GM12878 (cell line): ENCODE data around the gene ST6GALNAC3. TPM values are rescaled to one million over a fixed set of nuclear protein-coding genes. Genes with fewer than 3 reads are reported as not detected.

Experiments
- BHLHE40 ChIP-seq, 2 experiments: fragments of 450-650 bp in 1 of 2; IDR thresholded peaks; 2 replicates each; pipeline ENCODE4 v1.6.1; 2011 to 2017; ENCODE audit warnings: low read depth in 2 of 2, borderline replicate concordance in 1 of 2, improper control_type of control experiment in 1 of 2, low read length in 1 of 2, mild to moderate bottlenecking in 1 of 2
- CBX3 ChIP-seq: fragments of 200-600 bp; sonication (generic); IDR thresholded peaks from 2 replicates; pipeline ENCODE4 v1.6.1; 2016; ENCODE audit warnings: low read depth, borderline replicate concordance
- IKZF1 ChIP-seq: fragments of 450-650 bp; conservative IDR thresholded peaks from 2 replicates; pipeline ENCODE4 v1.6.1; 2017; ENCODE audit warnings: antibody characterized with exemption, mild to moderate bottlenecking
- POLR2AphosphoS2 ChIP-seq: IDR thresholded peaks from 2 replicates; pipeline ENCODE4 v1.6.1; 2011; ENCODE audit warnings: low read depth, mild to moderate bottlenecking, low read length, improper control_type of control experiment, moderate library complexity
- RUNX3 ChIP-seq: IDR thresholded peaks from 2 replicates; pipeline ENCODE4 v1.6.1; 2012; ENCODE audit warnings: low read length, inconsistent platforms
- SMAD1 ChIP-seq: fragments of 450-650 bp; IDR thresholded peaks from 2 replicates; pipeline ENCODE4 v1.6.1; 2018; ENCODE audit warnings: mild to moderate bottlenecking, low read depth; ENCODE audit not compliant: partially characterized antibody
- SPI1 ChIP-seq: IDR thresholded peaks from 2 replicates; pipeline ENCODE4 v1.6.1; 2011; ENCODE audit warnings: low read depth, mild to moderate bottlenecking, low read length, moderate library complexity, borderline replicate concordance; ENCODE audit not compliant: insufficient read depth
- ZNF274 ChIP-seq: IDR thresholded peaks from one replicate; pipeline ENCODE4 v1.8.0; 2011; ENCODE audit not compliant: insufficient read length, insufficient read depth
- polyA plus RNA-seq, 11 experiments: library from polyadenylated mRNA; depleted of rRNA in 4 of 11; unstranded in 6 of 11; stranded (reverse) in 5 of 11; fragments of >200 nt; fragmentation: Nextera tagmentation in 4 of 11; fragmentation: Illumina TruSeq in 1 of 11; extraction: Ambion mirVana in 4 of 11; extraction: Trizol in 1 of 11; gene quantifications; 1 replicate in 1 of 11; 2 replicates in 10 of 11; pipeline versions ENCODE4 v1.2.1 to v1.2.3, GENCODE V29; 2011 to 2016; ENCODE audit warnings: inconsistent platforms in 2 of 11, missing spikeins in 2 of 11, low read depth in 1 of 11
- total RNA-seq, 4 experiments: library from RNA; depleted of rRNA in 3 of 4; stranded (reverse); fragments of >200 nt in 3 of 4; fragmentation: Illumina TruSeq in 1 of 4; extraction: Trizol in 1 of 4; gene quantifications; 2 replicates each; pipeline versions ENCODE4 v1.2.1 to v1.2.3, GENCODE V29; 2013 to 2021
- TF ChIP-seq, protein P1 (sequence below): fragments of 450-650 bp; IDR thresholded peaks from 2 replicates; pipeline ENCODE4 v1.6.1; 2017; ENCODE audit warnings: borderline replicate concordance
- TF ChIP-seq, protein P2 (sequence below): fragments of 150-350 bp; IDR thresholded peaks from 2 replicates; pipeline ENCODE4 v1.6.1; 2014; ENCODE audit warnings: mild to moderate bottlenecking, low read depth, low read length
- TF ChIP-seq, protein P3 (sequence below): IDR thresholded peaks from 2 replicates; pipeline ENCODE4 v1.6.1; 2012; ENCODE audit warnings: improper control_type of control experiment, low read depth, low read length; ENCODE audit not compliant: insufficient replicate concordance
- TF ChIP-seq, protein P4 (sequence below): fragments of 450-650 bp; IDR thresholded peaks from 2 replicates; pipeline ENCODE4 v1.6.1; 2017; ENCODE audit warnings: mild to moderate bottlenecking, moderate library complexity

Gene ST6GALNAC3
- total and polyA plus RNA-seq, 10 of the 15 experiments (the other 5 are each of a cell fraction or from before 2014, with no cell fraction given): 0.04 to 0.68 (median 0.18) TPM; not detected in 3

DNA sequence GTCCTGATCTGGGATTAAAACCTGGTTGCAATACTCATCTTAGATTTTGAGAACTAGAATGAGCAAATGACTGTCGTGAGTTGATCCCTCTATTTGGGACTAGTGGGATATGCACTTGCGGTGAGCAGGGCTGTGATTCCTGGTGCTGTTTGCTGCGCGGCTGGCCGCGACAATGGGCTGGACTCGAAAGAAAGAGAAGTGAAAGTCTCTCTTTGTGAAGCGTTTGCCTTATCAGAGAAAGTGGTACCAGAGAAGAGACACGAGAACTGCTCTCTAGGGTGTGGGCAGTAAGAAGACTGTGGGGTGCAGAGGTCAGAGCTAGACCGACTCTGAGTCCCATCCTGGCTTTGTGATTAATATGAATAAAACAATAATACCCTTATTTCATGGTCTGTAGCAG is 8.6 kb downstream of the ST6GALNAC3 start (continued):
- TF ChIP-seq, protein P1, sequence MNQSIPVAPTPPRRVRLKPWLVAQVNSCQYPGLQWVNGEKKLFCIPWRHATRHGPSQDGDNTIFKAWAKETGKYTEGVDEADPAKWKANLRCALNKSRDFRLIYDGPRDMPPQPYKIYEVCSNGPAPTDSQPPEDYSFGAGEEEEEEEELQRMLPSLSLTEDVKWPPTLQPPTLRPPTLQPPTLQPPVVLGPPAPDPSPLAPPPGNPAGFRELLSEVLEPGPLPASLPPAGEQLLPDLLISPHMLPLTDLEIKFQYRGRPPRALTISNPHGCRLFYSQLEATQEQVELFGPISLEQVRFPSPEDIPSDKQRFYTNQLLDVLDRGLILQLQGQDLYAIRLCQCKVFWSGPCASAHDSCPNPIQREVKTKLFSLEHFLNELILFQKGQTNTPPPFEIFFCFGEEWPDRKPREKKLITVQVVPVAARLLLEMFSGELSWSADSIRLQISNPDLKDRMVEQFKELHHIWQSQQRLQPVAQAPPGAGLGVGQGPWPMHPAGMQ: no peak
- TF ChIP-seq, protein P2, sequence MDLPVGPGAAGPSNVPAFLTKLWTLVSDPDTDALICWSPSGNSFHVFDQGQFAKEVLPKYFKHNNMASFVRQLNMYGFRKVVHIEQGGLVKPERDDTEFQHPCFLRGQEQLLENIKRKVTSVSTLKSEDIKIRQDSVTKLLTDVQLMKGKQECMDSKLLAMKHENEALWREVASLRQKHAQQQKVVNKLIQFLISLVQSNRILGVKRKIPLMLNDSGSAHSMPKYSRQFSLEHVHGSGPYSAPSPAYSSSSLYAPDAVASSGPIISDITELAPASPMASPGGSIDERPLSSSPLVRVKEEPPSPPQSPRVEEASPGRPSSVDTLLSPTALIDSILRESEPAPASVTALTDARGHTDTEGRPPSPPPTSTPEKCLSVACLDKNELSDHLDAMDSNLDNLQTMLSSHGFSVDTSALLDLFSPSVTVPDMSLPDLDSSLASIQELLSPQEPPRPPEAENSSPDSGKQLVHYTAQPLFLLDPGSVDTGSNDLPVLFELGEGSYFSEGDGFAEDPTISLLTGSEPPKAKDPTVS: no peak
- TF ChIP-seq ZNF274 (no peak), POLR2AphosphoS2 (no peak), CBX3 (no peak), RUNX3 (peak; percentile 43; the same call in 1 of the 2 replicates), SPI1 (peak; percentile 74; the same call in 1 of the 2 replicates), IKZF1 (0 out of 2 replicates have a peak, but pooled peaks have one; percentile 19), BHLHE40 (IDR thresholded peaks at IDR 0.05; ENCODE audit: borderline replicate concordance in 1 of 2, low read depth in 2 of 2, low read length in 1 of 2) (peak in 1 of 2 experiments; percentile 23; a peak in 1 of 4 replicates), SMAD1 (no peak)
- TF ChIP-seq, protein P3, sequence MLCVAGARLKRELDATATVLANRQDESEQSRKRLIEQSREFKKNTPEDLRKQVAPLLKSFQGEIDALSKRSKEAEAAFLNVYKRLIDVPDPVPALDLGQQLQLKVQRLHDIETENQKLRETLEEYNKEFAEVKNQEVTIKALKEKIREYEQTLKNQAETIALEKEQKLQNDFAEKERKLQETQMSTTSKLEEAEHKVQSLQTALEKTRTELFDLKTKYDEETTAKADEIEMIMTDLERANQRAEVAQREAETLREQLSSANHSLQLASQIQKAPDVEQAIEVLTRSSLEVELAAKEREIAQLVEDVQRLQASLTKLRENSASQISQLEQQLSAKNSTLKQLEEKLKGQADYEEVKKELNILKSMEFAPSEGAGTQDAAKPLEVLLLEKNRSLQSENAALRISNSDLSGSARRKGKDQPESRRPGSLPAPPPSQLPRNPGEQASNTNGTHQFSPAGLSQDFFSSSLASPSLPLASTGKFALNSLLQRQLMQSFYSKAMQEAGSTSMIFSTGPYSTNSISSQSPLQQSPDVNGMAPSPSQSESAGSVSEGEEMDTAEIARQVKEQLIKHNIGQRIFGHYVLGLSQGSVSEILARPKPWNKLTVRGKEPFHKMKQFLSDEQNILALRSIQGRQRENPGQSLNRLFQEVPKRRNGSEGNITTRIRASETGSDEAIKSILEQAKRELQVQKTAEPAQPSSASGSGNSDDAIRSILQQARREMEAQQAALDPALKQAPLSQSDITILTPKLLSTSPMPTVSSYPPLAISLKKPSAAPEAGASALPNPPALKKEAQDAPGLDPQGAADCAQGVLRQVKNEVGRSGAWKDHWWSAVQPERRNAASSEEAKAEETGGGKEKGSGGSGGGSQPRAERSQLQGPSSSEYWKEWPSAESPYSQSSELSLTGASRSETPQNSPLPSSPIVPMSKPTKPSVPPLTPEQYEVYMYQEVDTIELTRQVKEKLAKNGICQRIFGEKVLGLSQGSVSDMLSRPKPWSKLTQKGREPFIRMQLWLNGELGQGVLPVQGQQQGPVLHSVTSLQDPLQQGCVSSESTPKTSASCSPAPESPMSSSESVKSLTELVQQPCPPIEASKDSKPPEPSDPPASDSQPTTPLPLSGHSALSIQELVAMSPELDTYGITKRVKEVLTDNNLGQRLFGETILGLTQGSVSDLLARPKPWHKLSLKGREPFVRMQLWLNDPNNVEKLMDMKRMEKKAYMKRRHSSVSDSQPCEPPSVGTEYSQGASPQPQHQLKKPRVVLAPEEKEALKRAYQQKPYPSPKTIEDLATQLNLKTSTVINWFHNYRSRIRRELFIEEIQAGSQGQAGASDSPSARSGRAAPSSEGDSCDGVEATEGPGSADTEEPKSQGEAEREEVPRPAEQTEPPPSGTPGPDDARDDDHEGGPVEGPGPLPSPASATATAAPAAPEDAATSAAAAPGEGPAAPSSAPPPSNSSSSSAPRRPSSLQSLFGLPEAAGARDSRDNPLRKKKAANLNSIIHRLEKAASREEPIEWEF: no peak
- TF ChIP-seq, protein P4, sequence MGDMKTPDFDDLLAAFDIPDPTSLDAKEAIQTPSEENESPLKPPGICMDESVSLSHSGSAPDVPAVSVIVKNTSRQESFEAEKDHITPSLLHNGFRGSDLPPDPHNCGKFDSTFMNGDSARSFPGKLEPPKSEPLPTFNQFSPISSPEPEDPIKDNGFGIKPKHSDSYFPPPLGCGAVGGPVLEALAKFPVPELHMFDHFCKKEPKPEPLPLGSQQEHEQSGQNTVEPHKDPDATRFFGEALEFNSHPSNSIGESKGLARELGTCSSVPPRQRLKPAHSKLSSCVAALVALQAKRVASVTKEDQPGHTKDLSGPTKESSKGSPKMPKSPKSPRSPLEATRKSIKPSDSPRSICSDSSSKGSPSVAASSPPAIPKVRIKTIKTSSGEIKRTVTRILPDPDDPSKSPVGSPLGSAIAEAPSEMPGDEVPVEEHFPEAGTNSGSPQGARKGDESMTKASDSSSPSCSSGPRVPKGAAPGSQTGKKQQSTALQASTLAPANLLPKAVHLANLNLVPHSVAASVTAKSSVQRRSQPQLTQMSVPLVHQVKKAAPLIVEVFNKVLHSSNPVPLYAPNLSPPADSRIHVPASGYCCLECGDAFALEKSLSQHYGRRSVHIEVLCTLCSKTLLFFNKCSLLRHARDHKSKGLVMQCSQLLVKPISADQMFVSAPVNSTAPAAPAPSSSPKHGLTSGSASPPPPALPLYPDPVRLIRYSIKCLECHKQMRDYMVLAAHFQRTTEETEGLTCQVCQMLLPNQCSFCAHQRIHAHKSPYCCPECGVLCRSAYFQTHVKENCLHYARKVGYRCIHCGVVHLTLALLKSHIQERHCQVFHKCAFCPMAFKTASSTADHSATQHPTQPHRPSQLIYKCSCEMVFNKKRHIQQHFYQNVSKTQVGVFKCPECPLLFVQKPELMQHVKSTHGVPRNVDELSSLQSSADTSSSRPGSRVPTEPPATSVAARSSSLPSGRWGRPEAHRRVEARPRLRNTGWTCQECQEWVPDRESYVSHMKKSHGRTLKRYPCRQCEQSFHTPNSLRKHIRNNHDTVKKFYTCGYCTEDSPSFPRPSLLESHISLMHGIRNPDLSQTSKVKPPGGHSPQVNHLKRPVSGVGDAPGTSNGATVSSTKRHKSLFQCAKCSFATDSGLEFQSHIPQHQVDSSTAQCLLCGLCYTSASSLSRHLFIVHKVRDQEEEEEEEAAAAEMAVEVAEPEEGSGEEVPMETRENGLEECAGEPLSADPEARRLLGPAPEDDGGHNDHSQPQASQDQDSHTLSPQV: no peak
